ENCODE results near the gene C1orf53.

DNA sequence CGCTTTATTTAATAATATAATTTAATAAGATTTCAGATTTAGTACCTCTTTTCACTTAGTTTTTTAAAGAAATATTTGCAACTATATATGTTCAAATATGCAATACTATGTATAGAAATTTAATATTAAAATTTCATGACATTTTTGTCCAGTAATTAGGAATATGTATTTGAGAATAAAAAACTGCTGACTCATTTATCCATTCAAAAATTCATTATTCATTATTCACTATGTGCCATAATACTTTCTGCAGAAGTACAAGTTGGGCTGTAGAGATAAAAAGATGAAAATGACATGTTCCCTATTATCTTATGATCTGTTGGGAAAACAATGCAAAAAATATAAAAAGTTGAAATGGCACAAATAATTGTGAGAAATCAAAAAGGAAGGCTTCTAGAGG lies 3.4 kb upstream of the C1orf53 start:
- TF ChIP-seq, protein P1, sequence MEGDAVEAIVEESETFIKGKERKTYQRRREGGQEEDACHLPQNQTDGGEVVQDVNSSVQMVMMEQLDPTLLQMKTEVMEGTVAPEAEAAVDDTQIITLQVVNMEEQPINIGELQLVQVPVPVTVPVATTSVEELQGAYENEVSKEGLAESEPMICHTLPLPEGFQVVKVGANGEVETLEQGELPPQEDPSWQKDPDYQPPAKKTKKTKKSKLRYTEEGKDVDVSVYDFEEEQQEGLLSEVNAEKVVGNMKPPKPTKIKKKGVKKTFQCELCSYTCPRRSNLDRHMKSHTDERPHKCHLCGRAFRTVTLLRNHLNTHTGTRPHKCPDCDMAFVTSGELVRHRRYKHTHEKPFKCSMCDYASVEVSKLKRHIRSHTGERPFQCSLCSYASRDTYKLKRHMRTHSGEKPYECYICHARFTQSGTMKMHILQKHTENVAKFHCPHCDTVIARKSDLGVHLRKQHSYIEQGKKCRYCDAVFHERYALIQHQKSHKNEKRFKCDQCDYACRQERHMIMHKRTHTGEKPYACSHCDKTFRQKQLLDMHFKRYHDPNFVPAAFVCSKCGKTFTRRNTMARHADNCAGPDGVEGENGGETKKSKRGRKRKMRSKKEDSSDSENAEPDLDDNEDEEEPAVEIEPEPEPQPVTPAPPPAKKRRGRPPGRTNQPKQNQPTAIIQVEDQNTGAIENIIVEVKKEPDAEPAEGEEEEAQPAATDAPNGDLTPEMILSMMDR (IDR thresholded peaks at IDR 0.05): no peak
- no peak for TF ChIP-seq POLR2A (IDR thresholded peaks at IDR 0.05)

Measured in uterus (tissue), 2 donors.